ENCODE measurements around the gene MAGI3.

Gene MAGI3

GRCh38 chr1:113657556-113658063 is 267.3 kb downstream of the MAGI3 start:
- no peak for DNase-seq (ENCODE audit: low spot score)

- DNase-seq (ENCODE audit: low spot score): no peak
Measured at GRCh38 chr1:113659035-113659434, 268.7 kb downstream of the MAGI3 start.

- DNase-seq (ENCODE audit: low spot score): no peak
Measured at GRCh38 chr1:113659556-113659955, 269.2 kb downstream of the MAGI3 start.

GRCh38 chr1:113660088-113660487 is 269.8 kb downstream of the MAGI3 start:
- no peak for DNase-seq (ENCODE audit: low spot score)

GRCh38 chr1:113662101-113662500 is 271.8 kb downstream of the MAGI3 start:
- no peak for DNase-seq (ENCODE audit: low spot score)

GRCh38 chr1:113663165-113663951 is 273.0 kb downstream of the MAGI3 start:
- no peak for DNase-seq (ENCODE audit: low spot score)

GRCh38 chr1:113665071-113665470 is 274.8 kb downstream of the MAGI3 start:
- no peak for DNase-seq (ENCODE audit: low spot score)

GRCh38 chr1:113666126-113666525 is 275.8 kb downstream of the MAGI3 start:
- no peak for DNase-seq (ENCODE audit: low spot score)

GRCh38 chr1:113669988-113670387 is 279.7 kb downstream of the MAGI3 start:
- DNase-seq (ENCODE audit: low spot score): no peak

- DNase-seq (ENCODE audit: low spot score): no peak
Measured at GRCh38 chr1:113670650-113671049, 280.3 kb downstream of the MAGI3 start.

GRCh38 chr1:113672491-113672890 is 282.2 kb downstream of the MAGI3 start:
- no peak for DNase-seq (ENCODE audit: low spot score)

- DNase-seq (ENCODE audit: low spot score): no peak
Measured at GRCh38 chr1:113674591-113674990, 284.3 kb downstream of the MAGI3 start.

- no peak for DNase-seq (ENCODE audit: low spot score)
Measured at GRCh38 chr1:113675302-113675701, 285.0 kb downstream of the MAGI3 start.

- no peak for DNase-seq (ENCODE audit: low spot score)
Measured at GRCh38 chr1:113676524-113676923, 286.2 kb downstream of the MAGI3 start.

- peak; percentile 40 for DNase-seq (ENCODE audit: low spot score)
Measured at GRCh38 chr1:113677250-113678158, 287.2 kb downstream of the MAGI3 start.

GRCh38 chr1:113678159-113678469 is 287.8 kb downstream of the MAGI3 start:
- no peak for DNase-seq (ENCODE audit: low spot score)

- DNase-seq (ENCODE audit: low spot score): no peak
Measured at GRCh38 chr1:113681596-113682337, 291.5 kb downstream of the MAGI3 start.

- no peak for DNase-seq (ENCODE audit: low spot score)
Measured at GRCh38 chr1:113683384-113684152, 293.3 kb downstream of the MAGI3 start.

- DNase-seq (ENCODE audit: low spot score): peak; percentile 55
Measured at GRCh38 chr1:113684153-113684541, 293.8 kb downstream of the MAGI3 start.

- peak; percentile 23 for DNase-seq (ENCODE audit: low spot score)
Measured at GRCh38 chr1:113686891-113687618, 296.7 kb downstream of the MAGI3 start.

- DNase-seq (ENCODE audit: low spot score): no peak
Measured at GRCh38 chr1:113691184-113691583, 300.9 kb downstream of the MAGI3 start.

Measured in AG08396 (cell line).